ENCODE measurements around the gene CDCA5. TPM values are rescaled to one million over a fixed set of nuclear protein-coding genes. Genes with fewer than 3 reads are reported as not detected.

Gene CDCA5
- polyA plus RNA-seq, 1 donor: 8.1 TPM

GRCh38 chr11:65071907-65072630, 11.8 kb downstream of the CDCA5 start:
- no peak for DNase-seq (ENCODE audit: low read depth)

- DNase-seq (ENCODE audit: low read depth): no peak
Measured at GRCh38 chr11:65069217-65069616, 14.6 kb downstream of the CDCA5 start.

GRCh38 chr11:65067446-65067845, 16.4 kb downstream of the CDCA5 start:
- no peak for DNase-seq (ENCODE audit: low read depth)

- no peak for DNase-seq (ENCODE audit: low read depth)
Measured at GRCh38 chr11:65066805-65067291, 17.0 kb downstream of the CDCA5 start.

GRCh38 chr11:65066315-65066714, 17.5 kb downstream of the CDCA5 start:
- DNase-seq (ENCODE audit: low read depth): no peak

- no peak for DNase-seq (ENCODE audit: low read depth)
Measured at GRCh38 chr11:65065851-65066250, 18.0 kb downstream of the CDCA5 start.

- no peak for DNase-seq (ENCODE audit: low read depth)
Measured at GRCh38 chr11:65064847-65065240, 19.0 kb downstream of the CDCA5 start.

GRCh38 chr11:65063532-65063931, 20.3 kb downstream of the CDCA5 start:
- no peak for DNase-seq (ENCODE audit: low read depth)

- DNase-seq (ENCODE audit: low read depth): no peak
Measured at GRCh38 chr11:65060913-65061408, 22.9 kb downstream of the CDCA5 start.

GRCh38 chr11:65059959-65060824, 23.6 kb downstream of the CDCA5 start:
- DNase-seq (ENCODE audit: low read depth): no peak

- DNase-seq (ENCODE audit: low read depth): no peak
Measured at GRCh38 chr11:65059523-65059922, 24.3 kb downstream of the CDCA5 start.

GRCh38 chr11:65058419-65059054, 25.3 kb downstream of the CDCA5 start, which contains the start of gene NAALADL1:
Gene NAALADL1, minus strand, starts transcription at chr11:65058553. Its CDS starts 32 bp downstream, at chr11:65058521.
- no peak for DNase-seq (ENCODE audit: low read depth)

- DNase-seq (ENCODE audit: low read depth): no peak
Measured at GRCh38 chr11:65058012-65058411, 25.8 kb downstream of the CDCA5 start.

GRCh38 chr11:65057526-65057925, 26.3 kb downstream of the CDCA5 start:
- DNase-seq (ENCODE audit: low read depth): no peak

GRCh38 chr11:65056999-65057398, 26.8 kb downstream of the CDCA5 start:
- no peak for DNase-seq (ENCODE audit: low read depth)

GRCh38 chr11:65055538-65055937, 28.3 kb downstream of the CDCA5 start:
- DNase-seq (ENCODE audit: low read depth): no peak

- no peak for DNase-seq (ENCODE audit: low read depth)
Measured at GRCh38 chr11:65053827-65054508, 29.9 kb downstream of the CDCA5 start.

GRCh38 chr11:65051398-65051858, 32.4 kb downstream of the CDCA5 start:
- no peak for DNase-seq (ENCODE audit: low read depth)

GRCh38 chr11:65047581-65048422, 36.0 kb downstream of the CDCA5 start:
- no peak for DNase-seq (ENCODE audit: low read depth)

- no peak for DNase-seq (ENCODE audit: low read depth)
Measured at GRCh38 chr11:65045728-65046127, 38.1 kb downstream of the CDCA5 start.

Data from forelimb muscle (tissue), 1 donor.